ENCODE data around the gene ZNF189.

ZNF189 gene

GRCh38 chr9:101421653-101422065 is 23.0 kb downstream of the ZNF189 start:
- Histone ChIP-seq H3K27me3 (ENCODE audit: insufficient read depth, low read depth) (no peaks in the 10 kb centered on the region), H3K9ac (no peak overlapping the region), H3K4me1 (ENCODE audit: low read depth, poor library complexity, severe bottlenecking) (peaks cover 28% of the 10 kb centered on the region), H3K36me3 (ENCODE audit: insufficient read depth) (no peaks in the 10 kb centered on the region), H3K79me2 (ENCODE audit: insufficient read depth, low read depth) (no peaks in the 10 kb centered on the region), H3K4me3 (IDR thresholded peaks at IDR 0.05; ENCODE audit: insufficient read depth, low read depth, low read length) (no peak overlapping the region), H4K20me1 (ENCODE audit: insufficient read depth) (no peaks in the 10 kb centered on the region), H3K27ac (no peak overlapping the region), H3K4me2 (no peak overlapping the region), H2AFZ (ENCODE audit: low read depth) (no peak overlapping the region)
- no peak for TF ChIP-seq CTCF (conservative IDR thresholded peaks at IDR 0.05; ENCODE audit: low read depth, low read length)

GRCh38 chr9:101427358-101427757 is 28.7 kb downstream of the ZNF189 start:
- H3K4me2 ChIP-seq, result peak overlapping the region; percentile 97

GRCh38 chr9:101427957-101428655 is 29.5 kb downstream of the ZNF189 start:
- H2AFZ ChIP-seq (ENCODE audit: low read depth), result peak overlapping the region; percentile 44
- H3K36me3 ChIP-seq (ENCODE audit: insufficient read depth), result no peaks in the 10 kb centered on the region
- H3K27me3 ChIP-seq (ENCODE audit: insufficient read depth, low read depth), result no peaks in the 10 kb centered on the region
- TF ChIP-seq CTCF (conservative IDR thresholded peaks at IDR 0.05; ENCODE audit: low read depth, low read length), result no peak
- peak overlapping the region; percentile 99 for H3K27ac ChIP-seq
- no peaks in the 10 kb centered on the region for H3K79me2 ChIP-seq (ENCODE audit: insufficient read depth, low read depth)
- H4K20me1 ChIP-seq (ENCODE audit: insufficient read depth), result no peaks in the 10 kb centered on the region
- H3K4me2 ChIP-seq, result peak overlapping the region; percentile 97
- peaks cover 74% of the 10 kb centered on the region for H3K4me1 ChIP-seq (ENCODE audit: low read depth, poor library complexity, severe bottlenecking)
- peak overlapping the region; percentile 57; the same call in 1 of the 2 replicates for H3K9ac ChIP-seq
- no peak overlapping the region for H3K4me3 ChIP-seq (IDR thresholded peaks at IDR 0.05; ENCODE audit: insufficient read depth, low read depth, low read length)

More at GRCh38 chr9:101427358-101427757, 28.7 kb downstream of the ZNF189 start:
- Histone ChIP-seq H3K27me3 (ENCODE audit: insufficient read depth, low read depth) (no peaks in the 10 kb centered on the region), H3K4me3 (IDR thresholded peaks at IDR 0.05; ENCODE audit: insufficient read depth, low read depth, low read length) (no peak overlapping the region), H2AFZ (ENCODE audit: low read depth) (peak overlapping the region; percentile 2; the same call in 1 of the 2 replicates), H3K36me3 (ENCODE audit: insufficient read depth) (no peaks in the 10 kb centered on the region), H3K27ac (peak overlapping the region; percentile 99), H3K4me1 (ENCODE audit: low read depth, poor library complexity, severe bottlenecking) (peaks cover 74% of the 10 kb centered on the region), H3K79me2 (ENCODE audit: insufficient read depth, low read depth) (no peaks in the 10 kb centered on the region), H3K9ac (peak overlapping the region; percentile 57; the same call in 1 of the 2 replicates), H4K20me1 (ENCODE audit: insufficient read depth) (no peaks in the 10 kb centered on the region)
- no peak for TF ChIP-seq CTCF (conservative IDR thresholded peaks at IDR 0.05; ENCODE audit: low read depth, low read length)

GRCh38 chr9:101428909-101429308 is 30.3 kb downstream of the ZNF189 start:
- Histone ChIP-seq H3K4me3 (IDR thresholded peaks at IDR 0.05; ENCODE audit: insufficient read depth, low read depth, low read length) (no peak overlapping the region), H3K4me1 (ENCODE audit: low read depth, poor library complexity, severe bottlenecking) (peaks cover 74% of the 10 kb centered on the region), H3K27ac (peak overlapping the region; percentile 99), H3K4me2 (peak overlapping the region; percentile 97), H2AFZ (ENCODE audit: low read depth) (peak overlapping the region; percentile 44; the same call in 1 of the 2 replicates), H3K9ac (peak overlapping the region; percentile 57; the same call in 1 of the 2 replicates), H3K36me3 (ENCODE audit: insufficient read depth) (no peaks in the 10 kb centered on the region), H3K79me2 (ENCODE audit: insufficient read depth, low read depth) (no peaks in the 10 kb centered on the region), H4K20me1 (ENCODE audit: insufficient read depth) (no peaks in the 10 kb centered on the region), H3K27me3 (ENCODE audit: insufficient read depth, low read depth) (no peaks in the 10 kb centered on the region)
- no peak for TF ChIP-seq CTCF (conservative IDR thresholded peaks at IDR 0.05; ENCODE audit: low read depth, low read length)
